Endodermal cell (in vitro differentiated cells): ENCODE results near the gene LRFN3. TPM values are rescaled to one million over a fixed set of nuclear protein-coding genes. Genes with fewer than 3 reads are reported as not detected.

Experiments
- DNase-seq: peaks from one replicate; pipeline ENCODE4 v3.0.0-alpha.2; 2017
- H3K27ac ChIP-seq: 2 replicates; pipeline ENCODE4 v1.5.1; 2013; ENCODE audit warnings: mild to moderate bottlenecking, low read depth, low read length, moderate library complexity
- H3K27me3 ChIP-seq: 2 replicates; pipeline ENCODE4 v1.6.1; 2013; ENCODE audit warnings: mild to moderate bottlenecking, low read length, moderate library complexity; ENCODE audit not compliant: insufficient read depth, control insufficient read depth, poor library complexity, severe bottlenecking
- H3K36me3 ChIP-seq: 2 replicates; pipeline ENCODE4 v1.7.0; 2013; ENCODE audit warnings: mild to moderate bottlenecking, low read length, moderate library complexity; ENCODE audit not compliant: control insufficient read depth, insufficient read depth
- H3K4me1 ChIP-seq: one replicate; pipeline ENCODE4 v1.7.0; 2013; ENCODE audit warnings: low read length; ENCODE audit not compliant: control insufficient read depth, insufficient read depth
- H3K4me3 ChIP-seq: 2 replicates; pipeline ENCODE4 v1.5.1; 2013; ENCODE audit warnings: mild to moderate bottlenecking, low read length, moderate library complexity
- H3K9ac ChIP-seq: 2 replicates; pipeline ENCODE4 v1.6.1; 2013; ENCODE audit warnings: mild to moderate bottlenecking, low read length, moderate library complexity; ENCODE audit not compliant: poor library complexity, severe bottlenecking; ENCODE audit errors: extremely low read depth
- H3K9me3 ChIP-seq: 2 replicates; pipeline ENCODE4 v1.6.1; 2013; ENCODE audit warnings: mild to moderate bottlenecking, low read length, moderate library complexity; ENCODE audit not compliant: control insufficient read depth
- H3K27ac Mint-ChIP-seq: 2 replicates; pipeline ENCODE4 v1.8.0; 2020; ENCODE audit warnings: mixed read lengths
- H3K27me3 Mint-ChIP-seq: 2 replicates; pipeline ENCODE4 v1.8.0; 2021; ENCODE audit warnings: mild to moderate bottlenecking, mixed read lengths; ENCODE audit not compliant: insufficient read depth
- H3K36me3 Mint-ChIP-seq: 2 replicates; pipeline ENCODE4 v1.8.0; 2020; ENCODE audit warnings: low read depth, mixed read lengths
- H3K4me1 Mint-ChIP-seq: 2 replicates; pipeline ENCODE4 v1.8.0; 2020; ENCODE audit warnings: mixed read lengths
- H3K4me3 Mint-ChIP-seq: 2 replicates; pipeline ENCODE4 v1.8.0; 2020; ENCODE audit warnings: mild to moderate bottlenecking, moderate library complexity, mixed read lengths
- H3K9me3 Mint-ChIP-seq: 2 replicates; pipeline ENCODE4 v1.8.0; 2020; ENCODE audit warnings: mild to moderate bottlenecking, mixed read lengths
- WGBS, 2 experiments: methylation state at CpG; one replicate each; pipeline versions ENCODE4 v1.1.5 to v1.1.7; 2013; ENCODE audit warnings: missing lambda C conversion rate in 2 of 2, mixed read lengths in 1 of 2; ENCODE audit not compliant: insufficient coverage in 1 of 2, insufficient read length in 1 of 2; 5-methylcytosine and 5-hydroxymethylcytosine counted together
- total RNA-seq, 2 donors: library from RNA; stranded (reverse); fragmentation: NEBNext Ultra II Directional in 1 of 2; extraction: Animal tissue kit (Norgen Biotek cat#: 25700) in 1 of 2; gene quantifications; 2 replicates in 1 of 2; 3 replicates in 1 of 2; pipeline ENCODE4 v1.2.1, GENCODE V29; 2021
- TF ChIP-seq, protein P1 (sequence below): fragments of 200-600 bp; sonication (generic); conservative IDR thresholded peaks from 2 replicates; pipeline ENCODE4 v1.5.0; 2021; ENCODE audit warnings: antibody characterized with exemption, mild to moderate bottlenecking

LRFN3 gene
- total RNA-seq, 2 donors from 2014 or later, result 18.7 to 24.3 TPM

DNA sequence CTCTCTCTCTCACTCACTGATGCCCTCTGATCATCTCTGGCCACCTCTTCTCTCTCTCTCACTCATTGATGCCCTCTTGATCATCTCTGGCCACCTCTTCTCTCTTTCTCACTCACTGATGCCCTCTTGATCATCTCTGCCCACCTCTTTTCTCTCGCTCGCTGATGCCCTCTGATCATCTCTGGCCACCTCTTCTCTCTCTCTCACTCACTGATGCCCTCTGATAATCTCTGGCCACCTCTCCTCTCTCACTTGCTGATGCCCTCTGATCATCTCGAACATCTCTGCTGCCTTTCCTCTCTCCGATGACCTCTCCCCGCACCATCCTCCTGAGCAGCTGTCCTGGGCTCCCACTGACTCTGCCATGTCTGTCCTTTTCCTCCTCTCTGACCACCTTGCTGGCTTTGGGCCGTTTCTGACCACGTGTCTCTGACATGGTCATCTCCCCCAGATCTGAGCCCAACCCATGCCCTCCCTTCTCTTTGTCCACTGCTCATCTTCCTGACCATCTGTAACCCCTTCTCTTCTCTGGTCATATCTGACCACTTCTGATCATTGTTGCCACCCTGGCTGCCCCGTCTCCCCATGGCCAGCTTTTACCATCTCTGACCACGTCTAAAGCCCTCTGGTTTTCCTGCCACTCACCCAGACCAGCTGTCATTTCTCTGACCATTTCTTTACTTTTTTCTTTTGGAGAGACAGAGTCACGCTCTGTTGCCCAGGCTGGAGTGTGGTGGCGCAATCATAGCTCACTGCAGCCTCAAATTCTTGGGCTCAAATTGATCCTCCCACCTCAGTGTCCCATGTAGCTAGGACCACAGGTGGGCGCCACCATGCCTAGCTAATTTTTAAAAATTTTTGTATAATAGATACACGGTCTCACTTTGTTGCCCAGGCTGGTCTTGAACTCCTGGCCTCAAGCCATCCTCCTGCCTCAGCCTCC is 2.4 kb downstream of the LRFN3 start:
- H3K9ac ChIP-seq, result no peak overlapping the region
- peaks cover 3% of the 10 kb centered on the region for H3K36me3 ChIP-seq
- H3K27me3 Mint-ChIP-seq, result no peaks in the 10 kb centered on the region
- peaks cover 16% of the 10 kb centered on the region for H3K36me3 Mint-ChIP-seq
- H3K9me3 ChIP-seq, result no peaks in the 10 kb centered on the region
- peaks cover 6% of the 10 kb centered on the region for H3K4me1 ChIP-seq
- H3K27ac ChIP-seq, result no peak overlapping the region
- TF ChIP-seq, protein P1, sequence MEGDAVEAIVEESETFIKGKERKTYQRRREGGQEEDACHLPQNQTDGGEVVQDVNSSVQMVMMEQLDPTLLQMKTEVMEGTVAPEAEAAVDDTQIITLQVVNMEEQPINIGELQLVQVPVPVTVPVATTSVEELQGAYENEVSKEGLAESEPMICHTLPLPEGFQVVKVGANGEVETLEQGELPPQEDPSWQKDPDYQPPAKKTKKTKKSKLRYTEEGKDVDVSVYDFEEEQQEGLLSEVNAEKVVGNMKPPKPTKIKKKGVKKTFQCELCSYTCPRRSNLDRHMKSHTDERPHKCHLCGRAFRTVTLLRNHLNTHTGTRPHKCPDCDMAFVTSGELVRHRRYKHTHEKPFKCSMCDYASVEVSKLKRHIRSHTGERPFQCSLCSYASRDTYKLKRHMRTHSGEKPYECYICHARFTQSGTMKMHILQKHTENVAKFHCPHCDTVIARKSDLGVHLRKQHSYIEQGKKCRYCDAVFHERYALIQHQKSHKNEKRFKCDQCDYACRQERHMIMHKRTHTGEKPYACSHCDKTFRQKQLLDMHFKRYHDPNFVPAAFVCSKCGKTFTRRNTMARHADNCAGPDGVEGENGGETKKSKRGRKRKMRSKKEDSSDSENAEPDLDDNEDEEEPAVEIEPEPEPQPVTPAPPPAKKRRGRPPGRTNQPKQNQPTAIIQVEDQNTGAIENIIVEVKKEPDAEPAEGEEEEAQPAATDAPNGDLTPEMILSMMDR, result no peak
- WGBS, 2 experiments, result 93 to 95% methylated on average over 10 to 13 of the region's 13 CpGs
- H3K9me3 Mint-ChIP-seq, result no peaks in the 10 kb centered on the region
- peak overlapping the region; percentile 87 for H3K4me3 ChIP-seq
- DNase-seq, result no peak
- no peaks in the 10 kb centered on the region for H3K27me3 ChIP-seq
- peak overlapping the region; percentile 61 for H3K4me3 Mint-ChIP-seq
- H3K4me1 Mint-ChIP-seq, result peaks cover 23% of the 10 kb centered on the region
- H3K27ac Mint-ChIP-seq, result no peak overlapping the region

- H3K4me3 Mint-ChIP-seq, result no peak overlapping the region
Measured at GRCh38 chr19:35939307-35940077, 3.3 kb downstream of the LRFN3 start.

More at GRCh38 chr19:35939307-35940077, 3.3 kb downstream of the LRFN3 start:
- H3K4me1 Mint-ChIP-seq, result peaks cover 23% of the 10 kb centered on the region
- Histone ChIP-seq H3K9me3 (no peaks in the 10 kb centered on the region), H3K4me1 (peaks cover 6% of the 10 kb centered on the region), H3K4me3 (no peak overlapping the region), H3K9ac (no peak overlapping the region), H3K36me3 (peaks cover 3% of the 10 kb centered on the region), H3K27me3 (no peaks in the 10 kb centered on the region), H3K27ac (no peak overlapping the region)
- no peaks in the 10 kb centered on the region for H3K9me3 Mint-ChIP-seq
- no peaks in the 10 kb centered on the region for H3K27me3 Mint-ChIP-seq
- DNase-seq, result no peak
- 95 to 96% methylated on average over 41 to 55 of the region's 55 CpGs for WGBS, 2 experiments
- no peak overlapping the region for H3K27ac Mint-ChIP-seq
- TF ChIP-seq, protein P1, result no peak
- H3K36me3 Mint-ChIP-seq, result peaks cover 21% of the 10 kb centered on the region
